Esophagus squamous epithelium (tissue), 4 donors: ENCODE results near the gene ALDH3A2.

ENCODE experiments used
- CTCF ChIP-seq, 6 experiments: fragments of 450-650 bp in 4 of 6; fragments of 200-600 bp in 2 of 6; sonication (generic) in 2 of 6; IDR thresholded peaks; one replicate each; pipeline ENCODE4 v1.5.1; 2016 to 2019; ENCODE audit warnings: antibody characterized with exemption in 6 of 6, mild to moderate bottlenecking in 4 of 6, moderate library complexity in 4 of 6
- POLR2A ChIP-seq, 4 donors: fragments of 450-650 bp; IDR thresholded peaks; one replicate each; pipeline ENCODE4 v1.6.1; 2017; ENCODE audit warnings: antibody characterized with exemption in 4 of 4, mild to moderate bottlenecking in 4 of 4, moderate library complexity in 3 of 4

GRCh38 chr17:19626079-19626478, 22.5 kb upstream of the ALDH3A2 start:
- TF ChIP-seq CTCF (IDR thresholded peaks at IDR 0.05) (no peak), POLR2A (IDR thresholded peaks at IDR 0.05) (no peak)
